A673 (cell line): ENCODE data around the gene TFAP2D.

Experiments used
- EZH2 ChIP-seq: fragments of 200-600 bp; sonication (generic); IDR thresholded peaks from 2 replicates; pipeline ENCODE4 v1.6.1; 2017; ENCODE audit warnings: borderline replicate concordance, low read depth, mild to moderate bottlenecking, mixed read lengths, antibody characterized with exemption, low read length; ENCODE audit not compliant: poor library complexity, severe bottlenecking
- TF ChIP-seq, protein P1 (sequence below): fragments of 300-800, 200-600 bp; sonication (generic); conservative IDR thresholded peaks from 2 replicates; pipeline ENCODE4 v1.5.1; 2017; ENCODE audit warnings: low read depth, mild to moderate bottlenecking, antibody characterized with exemption, low read length, moderate library complexity, mixed read lengths

DNA sequence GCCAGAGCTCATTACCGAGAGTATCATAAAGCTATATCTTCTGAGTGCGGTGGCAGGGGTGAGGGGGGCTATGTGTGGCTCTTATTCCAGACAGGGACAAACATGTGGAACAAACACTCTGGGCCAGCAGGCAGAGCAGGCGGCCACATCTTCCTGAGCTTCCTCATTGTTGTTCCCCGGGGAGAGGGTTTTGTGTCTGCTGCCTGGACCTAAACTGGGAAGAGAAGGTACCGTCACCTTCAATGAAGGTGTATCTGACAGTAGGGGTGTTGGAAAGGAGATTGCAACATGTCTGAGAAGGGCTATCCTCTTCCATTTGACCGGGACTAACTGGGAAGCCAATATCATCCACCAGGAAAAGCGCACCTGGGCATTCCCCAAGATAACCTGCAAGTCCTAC lies 1.6 kb upstream of the TFAP2D start:
- TF ChIP-seq, protein P1, sequence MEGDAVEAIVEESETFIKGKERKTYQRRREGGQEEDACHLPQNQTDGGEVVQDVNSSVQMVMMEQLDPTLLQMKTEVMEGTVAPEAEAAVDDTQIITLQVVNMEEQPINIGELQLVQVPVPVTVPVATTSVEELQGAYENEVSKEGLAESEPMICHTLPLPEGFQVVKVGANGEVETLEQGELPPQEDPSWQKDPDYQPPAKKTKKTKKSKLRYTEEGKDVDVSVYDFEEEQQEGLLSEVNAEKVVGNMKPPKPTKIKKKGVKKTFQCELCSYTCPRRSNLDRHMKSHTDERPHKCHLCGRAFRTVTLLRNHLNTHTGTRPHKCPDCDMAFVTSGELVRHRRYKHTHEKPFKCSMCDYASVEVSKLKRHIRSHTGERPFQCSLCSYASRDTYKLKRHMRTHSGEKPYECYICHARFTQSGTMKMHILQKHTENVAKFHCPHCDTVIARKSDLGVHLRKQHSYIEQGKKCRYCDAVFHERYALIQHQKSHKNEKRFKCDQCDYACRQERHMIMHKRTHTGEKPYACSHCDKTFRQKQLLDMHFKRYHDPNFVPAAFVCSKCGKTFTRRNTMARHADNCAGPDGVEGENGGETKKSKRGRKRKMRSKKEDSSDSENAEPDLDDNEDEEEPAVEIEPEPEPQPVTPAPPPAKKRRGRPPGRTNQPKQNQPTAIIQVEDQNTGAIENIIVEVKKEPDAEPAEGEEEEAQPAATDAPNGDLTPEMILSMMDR = no peak
- TF ChIP-seq EZH2 = no peak
